Activated T-helper 17 cell treated with anti-CD3 and anti-CD28 coated beads, Interleukin-2, amount 50 U/mL, for 72 hours (primary cell): ENCODE results near the gene DZIP1L. TPM values are rescaled to one million over a fixed set of nuclear protein-coding genes. Genes with fewer than 3 reads are reported as not detected.

ENCODE experiments used
- ATAC-seq: fragments of 150-1000 bp; cut with Tn5 transposase; replicated peaks from 2 replicates; pipeline ENCODE4 v1.10.0; 2021; ENCODE audit warnings: mild to moderate bottlenecking, moderate library complexity
- H3K27ac Mint-ChIP-seq: one replicate; pipeline ENCODE4 v1.8.0; 2022; ENCODE audit warnings: mixed read lengths
- H3K27me3 Mint-ChIP-seq: one replicate; pipeline ENCODE4 v1.8.0; 2022; ENCODE audit warnings: mixed read lengths
- H3K36me3 Mint-ChIP-seq: one replicate; pipeline ENCODE4 v1.8.0; 2022; ENCODE audit warnings: low read depth, mild to moderate bottlenecking, mixed read lengths
- H3K4me1 Mint-ChIP-seq: one replicate; pipeline ENCODE4 v1.8.0; 2022; ENCODE audit warnings: mixed read lengths
- H3K4me3 Mint-ChIP-seq: one replicate; pipeline ENCODE4 v1.8.0; 2022; ENCODE audit warnings: mild to moderate bottlenecking, mixed read lengths
- H3K9me3 Mint-ChIP-seq: one replicate; pipeline ENCODE4 v1.8.0; 2022; ENCODE audit warnings: mixed read lengths
- total RNA-seq, 2 donors: library from RNA; stranded (reverse); gene quantifications; one replicate each; pipeline ENCODE4 v1.2.3, GENCODE V29; 2022

The DZIP1L gene
- total RNA-seq, 2 donors from 2014 or later: not detected

- Mint-ChIP-seq H3K27ac (no peak overlapping the region), H3K9me3 (peaks cover 3% of the 10 kb centered on the region), H3K4me1 (no peaks in the 10 kb centered on the region), H3K27me3 (peaks cover 31% of the 10 kb centered on the region), H3K4me3 (no peak overlapping the region), H3K36me3 (no peaks in the 10 kb centered on the region)
- no peak for ATAC-seq
These were observed 69.3 kb downstream of the DZIP1L start for GRCh38 chr3:138046085-138046484.

- ATAC-seq: no peak
- peaks cover 30% of the 10 kb centered on the region for H3K27me3 Mint-ChIP-seq
- no peak overlapping the region for H3K27ac Mint-ChIP-seq
- no peak overlapping the region for H3K4me3 Mint-ChIP-seq
- H3K9me3 Mint-ChIP-seq: no peaks in the 10 kb centered on the region
- no peaks in the 10 kb centered on the region for H3K4me1 Mint-ChIP-seq
- H3K36me3 Mint-ChIP-seq: no peaks in the 10 kb centered on the region
These were observed 72.0 kb downstream of the DZIP1L start for GRCh38 chr3:138043266-138044029.

GRCh38 chr3:138042043-138042442 lies 73.4 kb downstream of the DZIP1L start:
- no peak for ATAC-seq
- Mint-ChIP-seq H3K9me3 (no peaks in the 10 kb centered on the region), H3K27ac (no peak overlapping the region), H3K27me3 (peaks cover 35% of the 10 kb centered on the region), H3K4me3 (no peak overlapping the region), H3K4me1 (no peaks in the 10 kb centered on the region), H3K36me3 (no peaks in the 10 kb centered on the region)

- no peaks in the 10 kb centered on the region for H3K9me3 Mint-ChIP-seq
- no peak overlapping the region for H3K4me3 Mint-ChIP-seq
- peaks cover 27% of the 10 kb centered on the region for H3K27me3 Mint-ChIP-seq
- H3K27ac Mint-ChIP-seq: no peak overlapping the region
- no peaks in the 10 kb centered on the region for H3K36me3 Mint-ChIP-seq
- ATAC-seq: no peak
- no peaks in the 10 kb centered on the region for H3K4me1 Mint-ChIP-seq
These were observed 76.5 kb downstream of the DZIP1L start for GRCh38 chr3:138038725-138039462.

- Mint-ChIP-seq H3K27me3 (peaks cover 34% of the 10 kb centered on the region), H3K36me3 (no peaks in the 10 kb centered on the region), H3K4me3 (no peak overlapping the region), H3K9me3 (no peaks in the 10 kb centered on the region), H3K4me1 (no peaks in the 10 kb centered on the region), H3K27ac (no peak overlapping the region)
- no peak for ATAC-seq
These were observed 78.8 kb downstream of the DZIP1L start for GRCh38 chr3:138036572-138036971.

- Mint-ChIP-seq H3K27ac (no peak overlapping the region), H3K4me3 (no peak overlapping the region), H3K36me3 (no peaks in the 10 kb centered on the region), H3K4me1 (no peaks in the 10 kb centered on the region), H3K27me3 (peaks cover 34% of the 10 kb centered on the region), H3K9me3 (no peaks in the 10 kb centered on the region)
- no peak for ATAC-seq
These were observed 80.5 kb downstream of the DZIP1L start for GRCh38 chr3:138034918-138035317.

- no peak overlapping the region for H3K27ac Mint-ChIP-seq
- no peak overlapping the region for H3K4me3 Mint-ChIP-seq
- ATAC-seq: no peak
- H3K36me3 Mint-ChIP-seq: no peaks in the 10 kb centered on the region
- H3K9me3 Mint-ChIP-seq: no peaks in the 10 kb centered on the region
- H3K4me1 Mint-ChIP-seq: no peaks in the 10 kb centered on the region
- peaks cover 28% of the 10 kb centered on the region for H3K27me3 Mint-ChIP-seq
These were observed 82.2 kb downstream of the DZIP1L start for GRCh38 chr3:138033202-138033691.

- Mint-ChIP-seq H3K4me3 (no peak overlapping the region), H3K27ac (no peak overlapping the region), H3K27me3 (peaks cover 23% of the 10 kb centered on the region), H3K36me3 (no peaks in the 10 kb centered on the region), H3K4me1 (no peaks in the 10 kb centered on the region), H3K9me3 (no peaks in the 10 kb centered on the region)
- ATAC-seq: no peak
These were observed 82.8 kb downstream of the DZIP1L start for GRCh38 chr3:138032567-138032966.

- peaks cover 20% of the 10 kb centered on the region for H3K27me3 Mint-ChIP-seq
- H3K4me3 Mint-ChIP-seq: no peak overlapping the region
- ATAC-seq: no peak
- no peaks in the 10 kb centered on the region for H3K9me3 Mint-ChIP-seq
- no peaks in the 10 kb centered on the region for H3K4me1 Mint-ChIP-seq
- no peak overlapping the region for H3K27ac Mint-ChIP-seq
- H3K36me3 Mint-ChIP-seq: no peaks in the 10 kb centered on the region
These were observed 83.9 kb downstream of the DZIP1L start for GRCh38 chr3:138031536-138031935.

GRCh38 chr3:138030734-138031280 lies 84.6 kb downstream of the DZIP1L start:
- no peak for ATAC-seq
- no peak overlapping the region for H3K27ac Mint-ChIP-seq
- peaks cover 20% of the 10 kb centered on the region for H3K27me3 Mint-ChIP-seq

GRCh38 chr3:138027821-138028220 lies 87.6 kb downstream of the DZIP1L start:
- Mint-ChIP-seq H3K4me3 (no peak overlapping the region), H3K27me3 (peaks cover 6% of the 10 kb centered on the region), H3K4me1 (no peaks in the 10 kb centered on the region), H3K9me3 (no peaks in the 10 kb centered on the region), H3K27ac (no peak overlapping the region), H3K36me3 (no peaks in the 10 kb centered on the region)
- ATAC-seq: no peak

More at GRCh38 chr3:138030734-138031280, 84.6 kb downstream of the DZIP1L start:
- no peaks in the 10 kb centered on the region for H3K9me3 Mint-ChIP-seq
- no peak overlapping the region for H3K4me3 Mint-ChIP-seq
- no peaks in the 10 kb centered on the region for H3K4me1 Mint-ChIP-seq
- no peaks in the 10 kb centered on the region for H3K36me3 Mint-ChIP-seq

- no peaks in the 10 kb centered on the region for H3K36me3 Mint-ChIP-seq
- H3K9me3 Mint-ChIP-seq: no peaks in the 10 kb centered on the region
- H3K4me1 Mint-ChIP-seq: no peaks in the 10 kb centered on the region
- H3K27ac Mint-ChIP-seq: no peak overlapping the region
- no peak overlapping the region for H3K4me3 Mint-ChIP-seq
- no peak for ATAC-seq
- H3K27me3 Mint-ChIP-seq: peaks cover 4% of the 10 kb centered on the region
These were observed 89.9 kb downstream of the DZIP1L start for GRCh38 chr3:138025553-138025952.

GRCh38 chr3:138023754-138024153 lies 91.7 kb downstream of the DZIP1L start:
- H3K36me3 Mint-ChIP-seq: no peaks in the 10 kb centered on the region
- no peak overlapping the region for H3K4me3 Mint-ChIP-seq
- no peak overlapping the region for H3K27ac Mint-ChIP-seq
- no peaks in the 10 kb centered on the region for H3K4me1 Mint-ChIP-seq
- H3K27me3 Mint-ChIP-seq: peaks cover 4% of the 10 kb centered on the region
- peak; percentile 39 for ATAC-seq
- H3K9me3 Mint-ChIP-seq: no peaks in the 10 kb centered on the region

- no peak for ATAC-seq
- no peaks in the 10 kb centered on the region for H3K36me3 Mint-ChIP-seq
- H3K4me1 Mint-ChIP-seq: no peaks in the 10 kb centered on the region
- no peak overlapping the region for H3K27ac Mint-ChIP-seq
- no peak overlapping the region for H3K4me3 Mint-ChIP-seq
- H3K27me3 Mint-ChIP-seq: no peaks in the 10 kb centered on the region
- no peaks in the 10 kb centered on the region for H3K9me3 Mint-ChIP-seq
These were observed 95.9 kb downstream of the DZIP1L start for GRCh38 chr3:138019281-138020069.
